Central memory CD4-positive, alpha-beta T cell (primary cell): Measurements from ENCODE around the gene MPHOSPH9.
"Not testable (repeated sequence)": the region's sequence is repeated elsewhere in the genome, so short reads cannot be mapped to it uniquely, and the experiment has no call there.

ENCODE experiments used
- DNase-seq: peaks from one replicate; pipeline ENCODE4 v3.0.0; 2022

MPHOSPH9 gene

DNA sequence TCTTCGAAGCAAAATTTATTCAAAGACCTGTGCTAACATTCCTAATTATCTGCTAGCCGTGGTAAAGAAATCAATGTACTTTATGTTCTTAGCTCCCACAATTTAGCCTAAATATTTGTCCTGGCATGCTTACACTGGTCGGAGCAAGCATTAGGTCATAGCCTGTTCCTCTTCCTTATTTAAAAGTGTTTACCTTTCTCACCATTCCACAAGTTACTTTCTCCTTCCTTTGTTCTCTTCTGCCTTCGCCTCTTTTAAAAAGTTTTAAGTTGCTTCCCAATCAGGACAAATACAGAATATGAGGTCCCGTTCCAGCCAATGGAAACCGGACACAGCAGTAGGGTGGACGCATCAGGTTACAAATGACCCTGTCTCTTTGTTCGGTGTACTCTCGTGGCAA lies 27.1 kb upstream of the MPHOSPH9 start:
- no peak for DNase-seq

GRCh38 chr12:123258593-123258992 lies 25.7 kb upstream of the MPHOSPH9 start:
- DNase-seq = no peak

GRCh38 chr12:123254853-123255446 lies 22.0 kb upstream of the MPHOSPH9 start:
- DNase-seq = no peak

DNA sequence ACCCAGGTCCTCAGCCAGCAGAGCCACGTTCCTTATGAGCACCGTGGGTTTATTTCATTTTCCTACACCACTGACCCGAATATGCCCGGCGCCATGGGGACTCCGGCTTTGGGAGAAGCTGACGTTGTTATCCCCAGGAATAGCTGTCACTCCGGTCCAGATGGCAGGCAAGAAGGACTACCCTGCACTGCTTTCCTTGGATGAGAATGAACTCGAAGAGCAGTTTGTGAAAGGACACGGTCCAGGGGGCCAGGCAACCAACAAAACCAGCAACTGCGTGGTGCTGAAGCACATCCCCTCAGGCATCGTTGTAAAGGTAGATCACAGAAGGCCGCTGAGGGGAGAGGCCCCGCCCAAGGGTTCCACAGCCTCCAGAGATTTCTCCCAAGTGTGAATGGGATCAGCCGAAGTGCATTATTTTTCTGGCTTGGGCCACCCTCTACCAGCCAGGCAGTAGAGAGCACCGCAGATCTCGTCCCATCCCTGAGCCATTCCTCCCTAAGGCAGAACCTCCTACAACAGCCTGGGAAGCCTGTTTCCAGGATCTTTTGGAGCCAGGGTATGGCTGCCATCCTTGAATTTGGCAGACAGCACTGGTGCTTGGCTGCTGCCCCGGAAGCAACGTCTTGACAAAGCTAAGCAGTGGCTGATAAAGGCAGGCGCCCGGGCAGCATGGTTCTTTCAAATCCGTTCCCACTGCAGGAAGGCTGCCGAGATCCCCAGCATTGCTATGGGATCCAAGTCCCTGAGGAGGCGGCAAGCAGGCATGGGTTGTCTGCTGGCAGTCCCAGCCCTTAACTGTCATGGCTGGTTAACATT lies 20.9 kb upstream of the MPHOSPH9 start:
- DNase-seq = no peak

- DNase-seq = not testable (repeated sequence)
These were observed 19.4 kb upstream of the MPHOSPH9 start for GRCh38 chr12:123252365-123252764.

DNA sequence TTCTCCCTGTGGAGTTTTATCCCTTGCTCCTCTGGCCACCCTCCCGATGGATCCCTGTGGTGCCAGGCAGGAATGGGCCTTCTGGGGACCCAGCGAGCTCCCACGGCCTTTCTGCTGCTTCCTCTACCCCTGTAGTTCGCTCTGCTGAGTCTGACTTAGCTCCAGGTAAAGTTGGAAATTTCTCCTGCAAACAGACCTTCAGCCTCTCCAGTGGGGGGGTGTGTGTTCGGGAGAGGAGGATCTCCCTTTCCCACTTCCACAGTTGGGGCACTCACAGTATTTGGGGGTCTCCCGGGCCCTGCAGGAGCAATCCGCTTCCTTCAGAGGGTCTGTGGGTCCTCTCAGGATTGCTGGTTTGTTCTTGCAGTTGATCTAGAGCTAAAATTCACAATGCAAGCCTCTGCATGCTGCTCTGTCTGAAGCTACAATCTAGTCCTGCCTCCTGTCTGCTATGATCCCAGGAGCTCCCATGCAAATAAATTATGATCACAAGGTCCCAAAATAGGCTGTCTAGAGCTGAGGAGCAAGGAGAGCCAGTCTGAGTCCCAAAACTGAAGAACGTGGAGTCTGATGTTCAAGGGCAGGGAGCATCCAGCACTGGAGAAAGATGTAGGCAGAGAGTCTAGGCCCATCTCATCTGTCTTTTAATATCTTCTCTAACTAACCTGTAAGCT lies 18.6 kb upstream of the MPHOSPH9 start:
- DNase-seq = no peak

DNA sequence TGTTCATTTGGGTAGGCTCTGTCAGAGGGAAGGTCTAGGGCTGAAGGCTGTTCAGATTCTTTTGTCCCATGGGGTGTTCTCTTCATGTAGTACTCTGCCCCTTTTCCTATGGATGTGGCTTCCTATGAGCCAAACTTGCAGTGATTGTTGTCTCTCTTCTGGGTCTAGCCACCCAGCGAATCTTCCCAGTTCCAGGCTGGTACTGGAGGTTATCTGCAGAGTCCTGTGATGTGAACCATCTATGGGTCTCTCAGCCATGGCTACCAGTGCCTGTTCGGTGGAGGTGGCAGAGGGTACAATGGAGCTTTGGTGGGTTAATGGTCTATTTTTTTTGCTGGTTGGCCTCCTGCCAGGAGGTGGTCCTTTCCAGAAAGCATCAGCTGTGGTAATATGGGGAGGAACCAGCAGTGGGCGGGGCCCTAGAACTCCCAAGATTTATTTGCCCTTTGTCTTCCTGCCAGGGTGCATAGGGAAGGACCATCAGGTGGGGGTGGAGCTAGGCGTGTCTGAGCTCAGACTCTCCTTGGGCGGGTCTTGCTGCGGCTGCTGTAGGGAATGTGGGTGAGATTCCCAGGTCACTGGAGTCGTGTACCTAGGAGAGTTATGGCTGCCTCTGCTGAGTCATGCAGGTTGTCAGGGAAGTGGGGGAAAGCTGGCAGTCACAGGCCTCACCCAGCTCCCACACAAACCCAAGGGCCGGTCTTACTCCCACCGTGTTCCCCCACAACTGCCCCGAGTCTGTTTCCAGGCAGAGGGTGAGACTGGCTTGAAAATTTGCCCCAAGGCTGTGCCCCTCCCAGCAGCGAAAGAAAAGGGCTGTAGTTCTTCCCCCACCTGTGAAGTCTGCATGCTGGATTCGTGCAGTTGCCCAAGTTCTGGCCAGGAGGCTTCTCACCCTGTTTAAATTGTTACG lies 17.8 kb upstream of the MPHOSPH9 start:
- DNase-seq = no peak

DNA sequence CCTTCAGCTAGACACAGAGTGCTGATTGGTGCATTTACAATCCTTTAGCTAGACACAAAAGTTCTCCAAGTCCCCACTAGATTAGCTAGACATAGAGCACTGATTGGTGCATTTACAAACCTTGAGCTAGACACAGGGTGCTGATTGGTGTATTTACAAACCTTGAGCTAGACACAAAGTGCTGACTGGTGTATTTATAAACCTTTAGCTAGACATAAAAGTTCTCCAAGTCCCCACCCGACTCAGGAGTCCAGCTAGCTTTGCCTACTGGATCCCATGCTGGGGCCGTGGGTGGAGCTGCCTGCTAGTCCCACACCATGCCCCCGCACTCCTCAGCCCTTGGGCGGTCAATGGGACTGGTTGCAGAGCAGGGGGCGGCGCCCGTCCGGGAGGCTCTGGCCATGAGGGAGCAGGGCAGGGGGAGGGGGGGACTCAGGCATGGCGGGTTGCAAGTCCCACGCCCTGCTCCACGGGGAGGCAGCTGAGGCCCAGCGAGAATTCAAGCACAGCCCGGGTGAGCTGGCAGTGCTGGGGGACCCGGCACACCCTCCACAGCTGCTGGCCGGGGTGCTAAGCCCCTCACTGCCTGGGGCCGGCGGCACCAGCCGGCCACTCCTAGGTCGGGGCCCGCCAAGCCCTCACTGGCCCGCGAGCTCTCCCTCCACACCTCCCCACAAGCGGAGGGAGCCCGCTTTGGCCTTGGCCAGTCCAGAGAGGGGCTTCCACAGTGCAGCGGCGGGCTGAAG lies 16.2 kb upstream of the MPHOSPH9 start:
- DNase-seq = not testable (repeated sequence)

DNA sequence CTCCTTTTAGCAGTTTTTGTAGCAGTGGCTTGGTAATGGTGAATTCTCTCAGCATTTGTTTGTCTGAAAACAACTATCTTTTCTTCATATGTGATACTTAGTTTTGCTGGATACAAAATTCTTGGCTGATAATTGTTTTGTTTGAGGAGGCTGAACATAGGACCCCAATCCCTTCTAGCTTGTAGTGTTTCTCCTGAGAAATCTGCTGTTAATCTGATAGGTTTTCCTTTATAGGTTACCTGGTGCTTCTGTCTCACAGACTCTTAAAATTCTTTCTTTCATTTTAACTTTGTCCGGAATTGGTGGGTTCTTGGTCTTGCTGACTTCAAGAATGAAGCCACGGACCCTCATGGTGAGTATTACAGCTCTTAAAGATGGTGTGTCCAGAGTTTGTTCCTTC lies 15.2 kb upstream of the MPHOSPH9 start:
- DNase-seq = not testable (repeated sequence)

DNA sequence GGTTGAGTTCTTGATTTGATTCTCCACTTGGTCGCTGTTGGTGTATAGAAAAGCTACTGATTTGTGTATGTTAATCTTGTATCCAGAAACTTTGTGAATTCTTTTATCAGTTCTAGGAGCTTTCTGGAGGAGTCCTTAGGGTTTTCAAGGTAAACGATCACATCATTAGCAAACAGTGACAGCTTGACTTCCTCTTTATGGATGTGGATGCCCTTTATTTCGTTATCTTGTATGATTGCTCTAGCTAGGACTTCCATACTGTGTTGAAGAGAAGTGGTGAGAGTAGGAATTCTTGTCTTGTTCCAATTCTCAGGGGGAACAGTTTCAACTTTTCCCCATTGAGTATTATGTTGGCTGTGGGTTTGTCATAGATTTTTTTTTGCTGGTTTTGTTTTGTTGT lies 12.7 kb upstream of the MPHOSPH9 start:
- no peak for DNase-seq

DNA sequence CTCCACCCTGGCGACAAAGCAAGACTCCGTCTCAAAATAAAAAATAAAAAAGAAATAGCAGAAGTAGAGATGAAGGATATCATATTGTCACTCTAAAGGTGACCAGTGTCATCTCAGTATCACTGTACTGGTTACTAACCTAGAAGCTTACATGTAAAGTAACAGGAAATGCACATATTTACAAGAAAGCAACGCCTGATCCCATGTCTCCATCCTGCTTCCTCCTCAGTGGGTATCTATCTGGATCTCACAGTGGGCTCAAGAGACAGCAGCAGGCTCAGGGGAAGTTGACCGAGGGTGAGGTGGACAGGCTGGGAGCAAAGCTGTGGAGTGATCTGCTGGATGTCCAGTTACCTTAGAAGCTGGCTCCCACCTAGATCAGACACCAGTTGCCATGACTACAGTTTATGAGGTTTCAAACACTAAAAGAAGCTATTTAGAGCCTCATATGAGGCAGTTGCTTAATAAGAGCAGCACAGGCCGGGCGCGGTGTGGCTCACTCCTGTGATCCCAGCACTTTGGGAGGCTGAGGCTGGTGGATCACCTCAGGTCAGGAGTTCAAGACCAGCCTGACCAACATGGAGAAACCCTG lies 10.8 kb upstream of the MPHOSPH9 start:
- DNase-seq = no peak

- no peak for DNase-seq
These were observed 9.4 kb upstream of the MPHOSPH9 start for GRCh38 chr12:123242116-123242904.

DNA sequence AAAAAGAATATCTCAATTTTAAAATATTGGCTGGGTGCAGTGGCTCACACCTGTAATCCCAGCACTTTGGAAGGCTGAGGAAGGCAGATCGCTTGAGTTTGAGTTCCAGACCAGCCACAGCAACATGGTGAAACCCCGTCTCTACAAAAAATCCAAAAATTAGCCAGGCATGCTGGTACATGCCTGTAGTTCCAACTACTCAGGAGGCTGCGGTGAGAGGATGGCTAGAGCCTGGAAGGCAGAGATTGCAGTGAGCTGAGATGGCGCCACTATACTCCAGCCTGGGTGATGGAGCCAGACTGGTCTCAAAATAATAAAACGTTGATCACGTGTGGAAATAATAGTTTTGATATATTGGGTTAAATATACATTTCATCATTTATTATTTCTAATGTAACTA lies 6.0 kb upstream of the MPHOSPH9 start:
- DNase-seq = no peak

DNA sequence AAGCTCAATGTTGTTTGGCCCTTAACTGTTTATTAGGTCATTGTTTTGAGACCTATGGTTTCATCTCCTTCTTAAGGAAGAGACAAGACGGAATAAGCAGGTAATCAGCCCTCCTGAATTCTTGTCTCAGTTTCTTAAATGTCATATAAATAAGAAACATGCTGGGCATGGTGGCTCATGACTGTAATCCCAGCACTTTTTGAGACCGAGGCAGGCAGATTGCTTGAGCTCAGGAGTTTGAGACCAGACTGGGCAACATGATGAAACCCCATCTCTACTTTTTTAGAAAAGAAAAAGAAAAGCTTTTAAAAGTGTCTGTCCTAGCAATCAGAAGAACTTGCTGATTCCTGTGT lies 5.4 kb upstream of the MPHOSPH9 start:
- DNase-seq = no peak

DNA sequence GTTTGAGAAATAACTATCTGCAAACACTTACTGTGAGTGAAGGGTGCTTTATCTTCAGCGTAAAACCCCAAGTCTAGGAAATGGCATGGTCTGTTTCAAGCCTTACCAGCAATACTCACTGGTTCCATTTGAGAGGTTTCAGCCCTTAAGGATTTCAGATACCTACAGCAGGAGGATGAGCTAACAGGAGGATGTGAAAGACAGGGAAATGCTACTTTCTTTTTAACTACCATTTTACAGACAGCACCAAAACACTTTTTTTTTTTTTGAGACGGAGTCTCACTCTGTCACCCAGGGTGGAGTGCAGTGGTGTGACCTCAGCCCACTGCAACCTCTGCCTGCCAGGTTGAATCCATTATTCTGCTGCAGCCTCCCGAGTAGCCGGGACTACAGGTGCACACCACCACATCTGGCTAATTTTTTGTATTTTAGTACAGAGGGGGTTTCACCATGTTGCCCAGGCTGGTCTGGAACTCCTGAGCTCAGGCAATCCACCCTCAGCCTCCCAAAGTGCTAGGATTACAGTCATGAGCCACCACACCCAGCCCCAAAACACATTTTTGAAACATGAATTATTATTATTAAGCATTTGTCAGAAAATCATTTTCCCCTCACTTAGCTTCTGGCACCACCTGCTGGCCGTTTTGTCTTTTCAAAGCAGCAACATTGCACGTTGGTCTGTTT lies 4.8 kb upstream of the MPHOSPH9 start:
- DNase-seq = peak; percentile 51

DNA sequence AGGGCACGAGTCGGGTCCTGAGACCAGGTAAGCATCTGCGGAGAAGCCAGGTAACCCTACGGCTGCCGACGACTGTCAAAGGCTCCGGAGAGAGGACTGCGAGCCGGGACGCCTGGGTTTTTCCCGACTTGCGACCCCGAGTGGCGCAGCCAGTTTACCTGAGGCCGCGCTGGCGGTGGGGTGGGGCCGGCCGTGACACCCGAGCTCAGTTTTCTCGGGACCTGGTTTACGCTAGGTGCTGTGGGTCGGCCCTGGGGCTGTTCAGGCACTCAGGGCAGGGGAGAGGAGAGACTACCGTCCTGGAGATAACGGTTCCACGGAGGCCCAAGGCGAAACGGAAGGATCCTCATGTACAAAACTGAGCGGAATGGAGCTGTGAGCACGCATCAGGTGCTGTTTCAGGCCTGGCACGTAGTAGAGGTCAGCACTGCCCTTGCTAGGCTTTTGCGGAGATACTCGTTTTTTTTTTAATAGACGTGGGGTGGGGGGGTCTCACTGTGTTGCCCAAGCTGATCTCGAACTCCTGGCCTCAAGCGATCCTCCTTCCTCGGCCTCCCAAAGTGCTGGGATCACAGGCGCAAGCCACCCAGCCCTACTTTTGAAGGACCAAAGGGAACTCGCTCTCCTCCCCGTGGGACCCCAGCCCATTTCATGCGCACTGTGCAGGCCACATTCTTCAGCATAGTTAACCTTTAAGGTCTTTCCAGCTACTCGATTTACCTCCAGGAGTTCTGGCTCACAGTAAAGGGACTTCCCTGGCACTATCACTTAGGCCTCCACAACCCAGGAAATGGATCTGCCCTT lies 766 bp upstream of the MPHOSPH9 start:
- no peak for DNase-seq

- no peak for DNase-seq
These were observed 502 bp downstream of the MPHOSPH9 start for GRCh38 chr12:123232472-123232806.

DNA sequence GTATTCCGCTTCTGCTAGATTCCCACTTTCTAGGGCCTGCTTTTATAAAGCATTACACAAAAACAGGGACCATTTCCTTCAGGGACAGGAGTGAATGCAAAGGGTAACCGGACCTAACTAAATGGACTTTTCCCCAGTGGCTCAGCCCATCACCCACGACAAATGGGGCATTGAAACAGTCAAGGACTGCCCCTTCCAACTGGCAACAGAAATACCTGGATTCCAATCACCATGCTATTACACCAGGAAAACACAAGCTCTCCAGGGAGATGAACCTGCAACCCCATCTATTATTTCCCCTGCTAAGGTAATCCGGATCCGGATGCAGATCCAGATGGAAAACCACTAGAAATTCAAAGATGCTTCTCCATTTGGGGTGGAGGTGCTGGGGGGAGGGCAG lies 1.0 kb downstream of the MPHOSPH9 start:
- no peak for DNase-seq

- DNase-seq = no peak
These were observed 3.9 kb downstream of the MPHOSPH9 start for GRCh38 chr12:123229051-123229450.
